GM23338 (cell line): ENCODE results near the gene MUTYH.

Experiments
- JUNB ChIP-seq: IDR thresholded peaks from one replicate; pipeline ENCODE4 v1.6.1; 2016; ENCODE audit warnings: antibody characterized with exemption; ENCODE audit not compliant: unreplicated experiment
- NANOG ChIP-seq: IDR thresholded peaks from 2 replicates; pipeline ENCODE4 v1.6.1; 2016; ENCODE audit warnings: antibody characterized with exemption, borderline replicate concordance
- POLR2AphosphoS5 ChIP-seq: IDR thresholded peaks from 2 replicates; pipeline ENCODE4 v1.6.1; 2016; ENCODE audit warnings: antibody characterized with exemption, low read depth
- TF ChIP-seq, protein P1 (sequence below), 2 experiments: fragments of 200-600 bp in 1 of 2; sonication (generic) in 1 of 2; conservative IDR thresholded peaks; 2 replicates each; pipeline versions ENCODE4 v1.5.1 to v1.6.1; 2016 to 2017; ENCODE audit warnings: antibody characterized with exemption in 2 of 2, low read depth in 2 of 2, mild to moderate bottlenecking in 2 of 2, moderate library complexity in 1 of 2
- TF ChIP-seq, protein P2 (sequence below): fragments of 250-450 bp; sonication (Bioruptor Pico); IDR thresholded peaks from 2 replicates; pipeline ENCODE4 v1.5.0; 2020; ENCODE audit warnings: mild to moderate bottlenecking, moderate library complexity

DNA sequence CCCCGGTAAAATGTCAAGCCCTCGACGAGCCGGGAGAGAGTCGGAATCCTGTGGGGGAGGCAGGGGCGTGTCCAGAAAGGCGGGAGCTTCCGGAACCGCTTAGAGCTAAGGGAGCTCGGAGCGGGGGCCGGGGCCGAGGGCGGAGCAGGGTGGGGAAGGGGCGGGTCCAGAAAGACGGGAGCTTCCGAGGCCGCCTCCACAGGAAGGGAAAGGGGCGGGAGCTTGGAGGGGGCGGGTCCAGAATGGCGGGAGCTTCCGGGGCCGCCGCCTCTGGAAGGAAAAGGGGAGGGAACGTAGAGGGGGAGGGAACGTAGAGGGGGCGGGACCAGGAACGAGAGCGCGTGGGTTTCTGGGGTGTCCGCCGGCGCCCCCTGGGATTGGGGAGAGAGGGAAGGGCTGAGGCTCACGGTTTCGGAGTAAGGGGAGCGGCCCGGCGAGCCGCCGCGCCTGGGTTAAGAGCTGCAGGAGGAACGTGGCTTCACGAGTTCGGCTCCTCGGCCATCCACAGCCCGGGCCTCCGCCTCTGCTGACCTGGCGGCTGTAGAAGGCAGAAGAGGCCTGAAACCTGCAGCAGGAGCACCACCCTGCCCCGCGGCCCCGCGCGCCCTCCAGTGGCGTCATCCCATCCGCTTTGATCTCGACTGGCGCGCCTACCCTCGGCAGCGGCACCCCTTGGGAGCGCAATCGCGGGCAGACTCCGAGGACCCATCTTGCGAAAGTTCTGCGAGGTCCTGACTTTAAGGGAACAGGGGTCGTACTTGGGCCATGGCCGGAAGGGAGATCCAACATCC, 36.5 kb downstream of the MUTYH start:
- TF ChIP-seq POLR2AphosphoS5 (peak; percentile 65), JUNB (no peak), NANOG (no peak)
- TF ChIP-seq, protein P1, sequence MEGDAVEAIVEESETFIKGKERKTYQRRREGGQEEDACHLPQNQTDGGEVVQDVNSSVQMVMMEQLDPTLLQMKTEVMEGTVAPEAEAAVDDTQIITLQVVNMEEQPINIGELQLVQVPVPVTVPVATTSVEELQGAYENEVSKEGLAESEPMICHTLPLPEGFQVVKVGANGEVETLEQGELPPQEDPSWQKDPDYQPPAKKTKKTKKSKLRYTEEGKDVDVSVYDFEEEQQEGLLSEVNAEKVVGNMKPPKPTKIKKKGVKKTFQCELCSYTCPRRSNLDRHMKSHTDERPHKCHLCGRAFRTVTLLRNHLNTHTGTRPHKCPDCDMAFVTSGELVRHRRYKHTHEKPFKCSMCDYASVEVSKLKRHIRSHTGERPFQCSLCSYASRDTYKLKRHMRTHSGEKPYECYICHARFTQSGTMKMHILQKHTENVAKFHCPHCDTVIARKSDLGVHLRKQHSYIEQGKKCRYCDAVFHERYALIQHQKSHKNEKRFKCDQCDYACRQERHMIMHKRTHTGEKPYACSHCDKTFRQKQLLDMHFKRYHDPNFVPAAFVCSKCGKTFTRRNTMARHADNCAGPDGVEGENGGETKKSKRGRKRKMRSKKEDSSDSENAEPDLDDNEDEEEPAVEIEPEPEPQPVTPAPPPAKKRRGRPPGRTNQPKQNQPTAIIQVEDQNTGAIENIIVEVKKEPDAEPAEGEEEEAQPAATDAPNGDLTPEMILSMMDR (conservative IDR thresholded peaks at IDR 0.05; ENCODE audit: low read depth in 2 of 2), result peak; percentile 53 to 76
- TF ChIP-seq, protein P2, sequence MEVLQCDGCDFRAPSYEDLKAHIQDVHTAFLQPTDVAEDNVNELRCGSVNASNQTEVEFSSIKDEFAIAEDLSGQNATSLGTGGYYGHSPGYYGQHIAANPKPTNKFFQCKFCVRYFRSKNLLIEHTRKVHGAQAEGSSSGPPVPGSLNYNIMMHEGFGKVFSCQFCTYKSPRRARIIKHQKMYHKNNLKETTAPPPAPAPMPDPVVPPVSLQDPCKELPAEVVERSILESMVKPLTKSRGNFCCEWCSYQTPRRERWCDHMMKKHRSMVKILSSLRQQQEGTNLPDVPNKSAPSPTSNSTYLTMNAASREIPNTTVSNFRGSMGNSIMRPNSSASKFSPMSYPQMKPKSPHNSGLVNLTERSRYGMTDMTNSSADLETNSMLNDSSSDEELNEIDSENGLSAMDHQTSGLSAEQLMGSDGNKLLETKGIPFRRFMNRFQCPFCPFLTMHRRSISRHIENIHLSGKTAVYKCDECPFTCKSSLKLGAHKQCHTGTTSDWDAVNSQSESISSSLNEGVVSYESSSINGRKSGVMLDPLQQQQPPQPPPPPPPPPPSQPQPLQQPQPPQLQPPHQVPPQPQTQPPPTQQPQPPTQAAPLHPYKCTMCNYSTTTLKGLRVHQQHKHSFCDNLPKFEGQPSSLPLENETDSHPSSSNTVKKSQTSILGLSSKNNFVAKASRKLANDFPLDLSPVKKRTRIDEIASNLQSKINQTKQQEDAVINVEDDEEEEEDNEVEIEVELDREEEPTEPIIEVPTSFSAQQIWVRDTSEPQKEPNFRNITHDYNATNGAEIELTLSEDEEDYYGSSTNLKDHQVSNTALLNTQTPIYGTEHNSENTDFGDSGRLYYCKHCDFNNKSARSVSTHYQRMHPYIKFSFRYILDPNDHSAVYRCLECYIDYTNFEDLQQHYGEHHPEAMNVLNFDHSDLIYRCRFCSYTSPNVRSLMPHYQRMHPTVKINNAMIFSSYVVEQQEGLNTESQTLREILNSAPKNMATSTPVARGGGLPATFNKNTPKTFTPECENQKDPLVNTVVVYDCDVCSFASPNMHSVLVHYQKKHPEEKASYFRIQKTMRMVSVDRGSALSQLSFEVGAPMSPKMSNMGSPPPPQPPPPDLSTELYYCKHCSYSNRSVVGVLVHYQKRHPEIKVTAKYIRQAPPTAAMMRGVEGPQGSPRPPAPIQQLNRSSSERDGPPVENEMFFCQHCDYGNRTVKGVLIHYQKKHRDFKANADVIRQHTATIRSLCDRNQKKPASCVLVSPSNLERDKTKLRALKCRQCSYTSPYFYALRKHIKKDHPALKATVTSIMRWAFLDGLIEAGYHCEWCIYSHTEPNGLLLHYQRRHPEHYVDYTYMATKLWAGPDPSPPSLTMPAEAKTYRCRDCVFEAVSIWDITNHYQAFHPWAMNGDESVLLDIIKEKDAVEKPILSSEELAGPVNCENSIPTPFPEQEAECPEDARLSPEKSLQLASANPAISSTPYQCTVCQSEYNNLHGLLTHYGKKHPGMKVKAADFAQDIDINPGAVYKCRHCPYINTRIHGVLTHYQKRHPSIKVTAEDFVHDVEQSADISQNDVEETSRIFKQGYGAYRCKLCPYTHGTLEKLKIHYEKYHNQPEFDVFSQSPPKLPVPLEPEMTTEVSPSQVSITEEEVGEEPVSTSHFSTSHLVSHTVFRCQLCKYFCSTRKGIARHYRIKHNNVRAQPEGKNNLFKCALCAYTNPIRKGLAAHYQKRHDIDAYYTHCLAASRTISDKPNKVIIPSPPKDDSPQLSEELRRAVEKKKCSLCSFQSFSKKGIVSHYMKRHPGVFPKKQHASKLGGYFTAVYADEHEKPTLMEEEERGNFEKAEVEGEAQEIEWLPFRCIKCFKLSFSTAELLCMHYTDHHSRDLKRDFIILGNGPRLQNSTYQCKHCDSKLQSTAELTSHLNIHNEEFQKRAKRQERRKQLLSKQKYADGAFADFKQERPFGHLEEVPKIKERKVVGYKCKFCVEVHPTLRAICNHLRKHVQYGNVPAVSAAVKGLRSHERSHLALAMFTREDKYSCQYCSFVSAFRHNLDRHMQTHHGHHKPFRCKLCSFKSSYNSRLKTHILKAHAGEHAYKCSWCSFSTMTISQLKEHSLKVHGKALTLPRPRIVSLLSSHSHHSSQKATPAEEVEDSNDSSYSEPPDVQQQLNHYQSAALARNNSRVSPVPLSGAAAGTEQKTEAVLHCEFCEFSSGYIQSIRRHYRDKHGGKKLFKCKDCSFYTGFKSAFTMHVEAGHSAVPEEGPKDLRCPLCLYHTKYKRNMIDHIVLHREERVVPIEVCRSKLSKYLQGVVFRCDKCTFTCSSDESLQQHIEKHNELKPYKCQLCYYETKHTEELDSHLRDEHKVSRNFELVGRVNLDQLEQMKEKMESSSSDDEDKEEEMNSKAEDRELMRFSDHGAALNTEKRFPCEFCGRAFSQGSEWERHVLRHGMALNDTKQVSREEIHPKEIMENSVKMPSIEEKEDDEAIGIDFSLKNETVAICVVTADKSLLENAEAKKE (CRISPR knock-in tag), result no peak
